ENCODE measurements around the gene EXOC3. TPM values are rescaled to one million over a fixed set of nuclear protein-coding genes. Genes with fewer than 3 reads are reported as not detected.
"Not testable (repeated sequence)": the region's sequence is repeated elsewhere in the genome, so short reads cannot be mapped to it uniquely, and the experiment has no call there.

EXOC3 gene
- total RNA-seq, 1 experiment from 2014 or later, result 155 TPM

GRCh38 chr5:505951-506525 is 63.1 kb downstream of the EXOC3 start:
- TF ChIP-seq EZH2 (IDR thresholded peaks at IDR 0.05; ENCODE audit: low read depth) (no peak), CTCF (conservative IDR thresholded peaks at IDR 0.05) (no peak)
- no peak for DNase-seq
- intact Hi-C loops (cut with micrococcal nuclease; ENCODE audit: unreplicated experiment), result no loop called here
- no TSS peak for BruUV-seq (replicated peaks)
- no peaks in the 10 kb centered on the region for H3K79me2 ChIP-seq (ENCODE audit: low read depth)
- H2AFZ ChIP-seq, result no peak overlapping the region
- no peaks in the 10 kb centered on the region for H3K36me3 ChIP-seq (ENCODE audit: low read depth)
- H3K9me2 ChIP-seq (ENCODE audit: insufficient read depth), result no peaks in the 10 kb centered on the region
- H3K27me3 ChIP-seq (ENCODE audit: insufficient read depth, low read depth), result peaks cover 84% of the 10 kb centered on the region
- H3K27ac ChIP-seq, result no peak overlapping the region
- CTCF ChIA-PET, result no interaction called here
- no peak overlapping the region for H3K4me3 ChIP-seq
- H4K20me1 ChIP-seq (ENCODE audit: insufficient read depth), result no peaks in the 10 kb centered on the region
- no peaks in the 10 kb centered on the region for H3K4me1 ChIP-seq (replicated peaks; ENCODE audit: insufficient read depth)
- no peak overlapping the region for H3K4me2 ChIP-seq
- POLR2A ChIA-PET (ENCODE audit: unreplicated experiment), result no interaction called here
- H3F3A ChIP-seq (ENCODE audit: insufficient read depth, low read depth), result no peaks in the 10 kb centered on the region
- H3K9me3 ChIP-seq (ENCODE audit: insufficient read depth, low read depth), result no peaks in the 10 kb centered on the region

GRCh38 chr5:507986-508575 is 65.1 kb downstream of the EXOC3 start:
- CTCF ChIA-PET; H3K4me1 ChIP-seq (replicated peaks; ENCODE audit: insufficient read depth); H3K9me3 ChIP-seq (ENCODE audit: insufficient read depth, low read depth); POLR2A ChIA-PET (ENCODE audit: unreplicated experiment); H3K4me2 ChIP-seq; H3K9me2 ChIP-seq (ENCODE audit: insufficient read depth); BruUV-seq (replicated peaks); DNase-seq; intact Hi-C loops (cut with micrococcal nuclease; ENCODE audit: unreplicated experiment); H3F3A ChIP-seq (ENCODE audit: insufficient read depth, low read depth); H2AFZ ChIP-seq; H3K27ac ChIP-seq; H3K36me3 ChIP-seq (ENCODE audit: low read depth); H3K79me2 ChIP-seq (ENCODE audit: low read depth); H4K20me1 ChIP-seq (ENCODE audit: insufficient read depth); H3K4me3 ChIP-seq: not testable (repeated sequence)
- H3K27me3 ChIP-seq (ENCODE audit: insufficient read depth, low read depth), result peaks cover 84% of the 10 kb centered on the region

GRCh38 chr5:509611-510185 is 66.7 kb downstream of the EXOC3 start:
- Histone ChIP-seq H3K79me2 (ENCODE audit: low read depth) (no peaks in the 10 kb centered on the region), H3K36me3 (ENCODE audit: low read depth) (no peaks in the 10 kb centered on the region), H3K4me2 (no peak overlapping the region), H4K20me1 (ENCODE audit: insufficient read depth) (no peaks in the 10 kb centered on the region), H3K4me3 (no peak overlapping the region), H3K27ac (no peak overlapping the region), H3K27me3 (ENCODE audit: insufficient read depth, low read depth) (peaks cover 84% of the 10 kb centered on the region), H2AFZ (no peak overlapping the region), H3K9me3 (ENCODE audit: insufficient read depth, low read depth) (no peaks in the 10 kb centered on the region), H3K4me1 (replicated peaks; ENCODE audit: insufficient read depth) (no peaks in the 10 kb centered on the region), H3F3A (ENCODE audit: insufficient read depth, low read depth) (no peaks in the 10 kb centered on the region), H3K9me2 (ENCODE audit: insufficient read depth) (no peaks in the 10 kb centered on the region)
- ChIA-PET POLR2A (ENCODE audit: unreplicated experiment) (interaction anchor here (0.5 to 0.6 kb wide), 2 partner anchors 43 to 102 kb away, joined by 3 to 18 read pairs; no protein-coding TSS in a partner anchor), CTCF (no interaction called here)
- DNase-seq, result no peak
- intact Hi-C loops (cut with micrococcal nuclease; ENCODE audit: unreplicated experiment), result no loop called here
- TF ChIP-seq EZH2 (IDR thresholded peaks at IDR 0.05; ENCODE audit: low read depth) (no peak), CTCF (conservative IDR thresholded peaks at IDR 0.05) (no peak)
- BruUV-seq (replicated peaks), result no TSS peak

All from PC-9 (cell line).